Eye (tissue), 1 donor: ENCODE data around the gene C16orf78.

Experiments used
- DNase-seq: peaks from one replicate; pipeline ENCODE4 v3.0.0-alpha.2; 2015

Gene C16orf78

GRCh38 chr16:49398761-49399160 lies 25.2 kb downstream of the C16orf78 start:
- DNase-seq: no peak

GRCh38 chr16:49399594-49400364 lies 26.2 kb downstream of the C16orf78 start:
- DNase-seq: no peak

- DNase-seq: no peak
These were observed 27.0 kb downstream of the C16orf78 start for GRCh38 chr16:49400611-49401010.

- no peak for DNase-seq
These were observed 31.5 kb downstream of the C16orf78 start for GRCh38 chr16:49405123-49405522.

- DNase-seq: no peak
These were observed 31.9 kb downstream of the C16orf78 start for GRCh38 chr16:49405530-49405929.

GRCh38 chr16:49407873-49408550 lies 34.4 kb downstream of the C16orf78 start:
- DNase-seq: peak; percentile 94

- no peak for DNase-seq
These were observed 35.5 kb downstream of the C16orf78 start for GRCh38 chr16:49409121-49409520.

GRCh38 chr16:49410226-49410625 lies 36.6 kb downstream of the C16orf78 start:
- DNase-seq: no peak

GRCh38 chr16:49411121-49411970 lies 37.7 kb downstream of the C16orf78 start:
- peak; percentile 35 for DNase-seq

- DNase-seq: no peak
These were observed 41.1 kb downstream of the C16orf78 start for GRCh38 chr16:49414671-49415070.

- no peak for DNase-seq
These were observed 41.5 kb downstream of the C16orf78 start for GRCh38 chr16:49415083-49415482.

- DNase-seq: peak; percentile 23
These were observed 42.5 kb downstream of the C16orf78 start for GRCh38 chr16:49416001-49416675.

GRCh38 chr16:49417354-49417753 lies 43.8 kb downstream of the C16orf78 start:
- no peak for DNase-seq

GRCh38 chr16:49419006-49419405 lies 45.4 kb downstream of the C16orf78 start:
- peak; percentile 62 for DNase-seq

- DNase-seq: peak; percentile 20
These were observed 46.3 kb downstream of the C16orf78 start for GRCh38 chr16:49419862-49420261.

GRCh38 chr16:49422896-49423295 lies 49.3 kb downstream of the C16orf78 start:
- DNase-seq: no peak

GRCh38 chr16:49424961-49425360 lies 51.4 kb downstream of the C16orf78 start:
- DNase-seq: no peak

- no peak for DNase-seq
These were observed 54.2 kb downstream of the C16orf78 start for GRCh38 chr16:49427771-49428170.

GRCh38 chr16:49428808-49429207 lies 55.2 kb downstream of the C16orf78 start:
- DNase-seq: no peak

GRCh38 chr16:49431040-49431439 lies 57.4 kb downstream of the C16orf78 start:
- no peak for DNase-seq

- DNase-seq: no peak
These were observed 58.1 kb downstream of the C16orf78 start for GRCh38 chr16:49431591-49432290.

- DNase-seq: no peak
These were observed 61.1 kb downstream of the C16orf78 start for GRCh38 chr16:49434733-49435132.
